Stimulated activated CD4-positive, alpha-beta T cell treated with anti-CD3 and anti-CD28 coated beads, Interleukin-2, amount 100 ng/mL, for 48 hours (primary cell): ENCODE measurements around the gene CLHC1.
"Not testable (repeated sequence)": the region's sequence is repeated elsewhere in the genome, so short reads cannot be mapped to it uniquely, and the experiment has no call there.

ENCODE experiments used
- DNase-seq, 2 donors: peaks; one replicate each; pipeline ENCODE4 v3.0.0-alpha.2; 2020

The CLHC1 gene

DNA sequence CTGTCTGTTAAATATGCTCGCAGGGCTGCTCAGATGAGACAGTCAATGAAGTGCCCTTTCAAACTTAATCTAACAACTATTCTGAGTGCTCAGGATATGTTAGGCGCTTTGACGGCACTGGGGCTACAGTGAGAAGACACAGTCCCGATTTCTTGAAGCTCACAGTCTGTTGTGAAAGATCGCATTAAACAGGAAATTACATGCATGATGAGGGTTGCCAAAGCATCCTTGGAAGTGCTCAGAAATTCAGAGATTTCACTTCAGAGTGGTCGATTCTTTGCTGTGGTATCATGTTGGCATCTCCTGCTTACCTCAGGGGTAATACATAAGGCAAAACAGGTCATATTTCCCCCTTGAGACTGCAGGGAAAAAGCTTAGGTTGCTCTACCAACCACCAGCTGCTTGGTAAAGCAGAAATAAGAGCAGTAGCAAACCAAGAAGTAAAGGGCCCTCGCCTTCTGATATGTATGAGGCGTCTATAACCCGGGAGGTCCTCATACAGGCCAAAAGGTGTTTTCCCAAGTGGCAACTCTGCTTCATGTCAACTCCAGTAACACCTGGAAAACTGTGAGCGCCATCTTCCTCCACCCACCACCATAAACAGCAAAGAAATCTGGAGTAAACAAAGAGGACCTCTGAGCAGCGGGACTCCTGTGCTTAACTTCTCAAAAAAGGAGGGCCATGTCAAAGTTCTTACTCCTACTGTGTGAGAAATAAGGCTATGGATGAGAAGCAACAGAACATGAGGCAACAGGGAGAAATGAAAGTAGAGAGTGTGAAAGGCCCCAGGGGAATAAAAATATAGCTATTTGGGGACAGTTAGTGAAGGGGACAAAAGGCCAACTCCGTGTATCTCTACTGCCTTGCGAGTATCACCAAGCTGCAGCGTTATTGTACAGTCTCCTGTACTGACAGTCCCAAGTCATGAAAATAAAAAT lies 79.3 kb downstream of the CLHC1 start:
- no peak for DNase-seq

DNA sequence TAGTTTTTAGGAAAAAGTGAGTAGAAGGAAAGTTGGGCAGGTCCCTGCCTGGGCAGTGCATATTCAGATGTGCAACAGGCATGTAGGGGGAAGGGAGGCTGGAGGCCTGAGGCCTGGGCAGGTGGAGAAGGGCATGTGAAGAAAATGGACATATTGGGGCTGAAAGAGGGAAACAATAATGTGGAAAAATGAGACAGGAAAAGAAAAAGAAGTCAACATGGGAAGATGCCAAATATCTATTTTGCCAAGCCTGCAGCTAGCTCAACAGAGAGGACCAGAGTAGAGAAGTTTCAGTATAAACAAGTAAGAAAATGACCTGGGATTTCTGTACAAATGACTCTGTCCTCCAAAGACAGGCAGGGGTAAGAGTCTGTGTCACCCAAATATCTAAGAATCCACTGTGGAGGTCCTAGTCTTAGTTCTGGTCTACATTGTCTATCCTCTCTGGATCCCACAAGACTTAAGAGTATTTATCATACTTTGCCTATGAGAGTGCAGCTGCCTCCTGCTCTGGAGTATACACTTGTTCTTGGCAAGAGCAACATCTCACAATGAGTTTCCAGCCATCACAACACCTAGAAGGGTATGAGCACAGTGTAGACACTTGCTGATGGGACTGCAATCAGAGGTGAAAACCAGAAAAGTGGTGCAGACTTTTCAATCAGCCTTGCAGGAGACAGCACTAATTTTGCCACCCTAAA lies 80.2 kb downstream of the CLHC1 start:
- DNase-seq: no peak

DNA sequence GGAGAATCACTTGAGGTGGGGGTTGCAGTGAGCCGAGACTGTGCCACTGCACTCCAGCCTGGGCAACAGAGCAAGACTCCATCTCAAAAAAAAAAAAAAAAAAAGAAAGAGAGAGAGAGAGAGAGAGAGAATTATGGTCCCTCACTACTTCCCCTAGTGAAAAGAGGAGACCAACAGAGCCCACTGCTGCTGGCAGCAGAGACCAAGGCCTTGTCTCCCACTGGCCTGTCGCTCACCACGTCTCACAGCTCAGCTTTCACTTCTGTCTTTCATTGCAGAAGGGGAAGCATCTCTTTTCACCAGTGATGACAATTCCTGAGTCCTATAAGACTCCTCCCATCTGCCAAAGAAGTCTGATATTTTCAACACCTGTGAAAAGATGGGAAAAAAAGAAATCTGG lies 81.3 kb downstream of the CLHC1 start:
- no peak for DNase-seq

DNA sequence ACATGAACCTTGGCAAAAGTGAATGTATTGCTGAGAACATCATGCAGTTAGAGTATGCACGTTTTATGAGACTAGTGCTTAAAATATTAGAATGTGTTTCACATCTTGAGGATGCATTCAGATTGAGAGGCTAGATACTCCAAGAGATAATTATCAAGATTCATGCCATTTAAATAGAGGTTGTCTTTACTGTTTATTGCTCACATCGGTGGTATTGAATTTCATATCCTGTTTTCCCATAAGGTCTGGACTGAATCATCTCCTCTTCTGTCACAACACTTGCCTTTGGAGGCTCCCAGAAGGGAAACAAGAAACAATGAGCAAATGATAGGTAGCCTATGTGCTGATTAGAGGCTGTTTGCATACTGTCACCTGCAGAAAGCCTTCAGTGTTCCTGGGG lies 83.8 kb downstream of the CLHC1 start:
- no peak for DNase-seq

DNA sequence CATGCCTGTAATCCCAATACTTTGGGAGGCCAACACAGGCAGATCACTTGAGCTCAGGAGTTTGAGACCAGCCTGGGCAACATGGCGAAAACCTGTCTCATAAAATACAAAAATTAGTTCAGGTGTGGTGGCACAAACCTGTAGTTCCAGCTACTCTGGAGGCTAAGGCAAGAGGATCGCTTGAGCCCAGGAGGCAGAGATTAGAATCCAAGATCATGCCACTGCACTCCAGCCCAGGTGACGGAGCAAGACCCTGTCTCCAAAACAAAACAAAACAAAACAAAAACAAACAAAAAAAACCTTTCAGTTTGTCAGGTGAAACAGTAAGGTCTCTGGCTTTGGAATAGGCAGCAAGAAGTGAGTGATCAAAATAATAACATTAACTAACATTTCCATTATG lies 84.6 kb downstream of the CLHC1 start:
- no peak for DNase-seq

DNA sequence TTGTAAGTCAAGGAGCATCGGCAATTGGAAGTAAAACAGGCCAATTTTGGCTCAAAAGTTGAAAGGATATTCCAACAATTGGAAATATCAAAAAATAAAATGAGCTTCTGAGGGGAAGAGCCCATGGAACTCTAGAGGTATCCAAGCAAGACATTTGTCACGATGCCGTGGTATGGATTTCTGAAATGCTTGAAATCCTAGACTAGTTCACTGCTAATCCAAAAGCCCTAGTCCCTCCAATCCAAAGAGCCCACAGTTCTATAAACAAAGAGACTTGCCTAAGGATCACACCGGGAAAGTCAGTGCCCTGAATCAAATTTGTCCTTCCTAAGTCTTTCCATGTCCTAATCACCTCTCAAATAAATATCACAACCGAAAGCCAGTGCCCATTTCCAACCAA lies 85.1 kb downstream of the CLHC1 start:
- DNase-seq: no peak

DNA sequence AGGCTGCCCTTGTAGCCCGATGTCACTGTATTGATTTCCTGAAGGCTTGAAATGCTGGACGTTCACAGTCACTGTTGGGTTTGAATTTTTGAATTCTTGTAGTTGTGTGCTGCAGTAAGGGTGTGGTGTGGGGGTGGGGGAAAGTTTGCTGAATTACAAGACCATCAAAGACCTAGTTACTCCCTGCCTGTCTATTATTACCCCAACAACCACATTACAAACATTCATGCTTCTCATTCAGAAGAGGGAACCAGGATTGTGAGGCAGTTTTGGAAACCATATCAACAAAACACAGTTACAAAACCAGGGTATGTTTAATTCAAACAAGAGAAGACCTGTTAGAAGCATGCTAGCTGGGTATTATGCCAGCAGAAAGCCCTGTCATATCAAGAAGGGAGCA lies 85.8 kb downstream of the CLHC1 start:
- no peak for DNase-seq

DNA sequence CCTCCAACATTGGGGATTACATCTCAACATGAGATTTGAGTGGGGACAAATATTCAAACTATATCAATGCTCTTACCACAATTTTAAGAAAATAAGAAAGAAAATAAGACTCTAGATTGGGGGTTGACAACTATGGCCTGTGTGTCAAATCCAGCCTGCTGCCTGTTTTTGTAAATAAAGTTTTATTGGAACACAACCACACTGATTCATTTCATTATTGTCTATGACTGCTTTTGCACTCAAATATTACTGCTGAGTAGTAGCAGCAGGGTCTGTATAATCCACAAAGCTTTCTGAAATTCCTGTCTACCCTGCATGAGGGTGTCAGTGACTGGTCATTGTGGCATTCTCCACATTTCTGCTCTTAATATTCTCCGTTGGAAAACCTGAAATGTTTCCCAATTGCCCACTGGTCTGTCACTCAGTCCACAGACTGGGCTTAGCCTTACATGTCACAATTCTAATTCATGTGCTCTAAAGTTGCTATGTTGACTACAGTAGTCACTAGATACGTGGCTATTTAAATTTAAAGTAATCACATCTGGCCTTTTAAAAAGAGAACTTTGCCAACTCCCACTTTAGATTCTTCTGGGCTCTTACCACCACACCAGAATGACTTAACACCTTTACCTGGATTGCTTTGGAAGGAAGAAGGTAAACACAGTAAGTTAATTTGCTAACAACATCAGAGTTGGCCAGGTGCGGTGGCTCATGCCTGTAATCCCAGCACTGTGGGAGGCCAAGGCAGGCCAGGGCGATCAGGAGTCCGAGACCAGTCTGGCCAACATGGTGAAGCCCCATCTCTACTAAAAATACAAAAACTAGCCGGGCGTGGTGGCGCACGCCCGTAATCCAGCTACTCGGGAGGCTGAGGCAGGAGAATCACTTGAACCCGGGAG lies 86.9 kb downstream of the CLHC1 start:
- DNase-seq: no peak

DNA sequence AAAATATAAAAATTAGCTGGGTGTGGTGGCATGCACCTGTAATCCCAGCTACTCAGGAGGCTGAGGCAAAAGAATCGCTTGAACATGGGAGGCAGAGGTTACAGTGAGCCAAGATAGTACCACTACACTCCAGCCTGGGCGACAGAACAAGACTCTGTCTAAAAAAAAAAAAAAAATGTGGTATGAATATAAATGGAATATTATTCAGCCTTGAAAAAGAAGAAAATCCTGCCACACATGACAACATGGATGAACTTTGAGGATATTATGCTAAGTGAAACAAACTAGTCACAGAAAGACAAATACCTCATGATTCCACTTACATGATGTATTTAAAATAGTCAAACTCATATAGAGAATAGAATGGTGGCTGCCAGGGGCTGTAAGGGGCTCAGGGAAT lies 88.4 kb downstream of the CLHC1 start:
- DNase-seq: not testable (repeated sequence)

DNA sequence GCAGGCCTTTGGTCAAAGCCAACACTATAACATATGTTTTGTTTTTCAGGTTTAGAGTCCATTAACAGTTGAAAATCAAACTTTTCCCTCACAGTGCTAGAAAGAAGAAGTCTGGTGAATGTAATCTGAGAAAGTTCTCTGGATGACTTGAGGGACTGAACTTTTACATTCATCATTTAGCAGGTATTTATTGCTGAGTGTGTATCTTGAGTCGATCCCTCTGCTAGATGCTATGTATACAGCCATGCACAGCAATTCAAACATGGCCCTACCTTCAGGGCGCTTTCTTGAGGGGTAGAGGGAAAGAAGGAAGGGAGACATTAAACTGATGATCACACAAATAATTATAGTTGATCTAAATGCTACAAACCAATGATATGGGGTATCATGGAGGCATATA lies 89.6 kb downstream of the CLHC1 start:
- DNase-seq: no peak

DNA sequence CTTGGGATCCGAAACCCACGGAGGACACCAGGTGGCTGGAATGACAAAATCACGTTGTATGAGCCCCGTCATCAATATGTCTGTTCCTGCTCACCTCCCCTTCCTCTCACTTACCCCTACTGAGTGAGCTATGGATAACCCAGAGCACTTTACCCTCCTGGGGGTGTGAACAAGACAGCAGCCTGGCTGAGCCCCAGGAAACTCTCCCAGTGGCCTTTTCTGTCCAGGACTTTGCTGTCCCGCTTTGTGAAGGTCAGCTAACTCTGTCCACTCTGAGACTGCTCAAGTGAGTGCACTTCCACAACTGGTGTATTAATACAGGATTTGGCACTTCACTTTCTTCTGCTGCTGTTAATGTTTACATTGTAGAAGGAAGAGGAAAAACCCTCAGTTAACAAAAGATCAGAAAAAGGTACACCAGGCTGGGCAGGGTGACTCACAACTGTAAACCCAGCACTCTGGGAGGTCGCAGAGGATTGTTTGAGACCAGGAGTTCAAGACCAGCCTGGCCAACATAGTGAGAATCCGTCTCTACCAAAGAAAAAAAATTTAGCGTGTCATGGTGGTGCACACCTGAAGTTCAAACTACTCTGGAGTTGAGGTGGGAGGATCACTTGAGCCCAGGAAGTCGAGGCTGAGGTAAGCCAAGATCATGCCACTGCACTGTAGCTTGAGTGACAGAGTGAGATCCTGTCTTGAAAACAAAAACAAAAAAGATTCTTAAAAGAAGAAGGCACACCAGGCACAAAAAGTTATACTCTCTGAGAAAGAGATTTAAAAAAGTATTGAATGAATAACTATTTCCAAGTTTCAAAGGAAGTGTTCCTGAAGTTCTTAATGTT lies 90.3 kb downstream of the CLHC1 start:
- DNase-seq: no peak

DNA sequence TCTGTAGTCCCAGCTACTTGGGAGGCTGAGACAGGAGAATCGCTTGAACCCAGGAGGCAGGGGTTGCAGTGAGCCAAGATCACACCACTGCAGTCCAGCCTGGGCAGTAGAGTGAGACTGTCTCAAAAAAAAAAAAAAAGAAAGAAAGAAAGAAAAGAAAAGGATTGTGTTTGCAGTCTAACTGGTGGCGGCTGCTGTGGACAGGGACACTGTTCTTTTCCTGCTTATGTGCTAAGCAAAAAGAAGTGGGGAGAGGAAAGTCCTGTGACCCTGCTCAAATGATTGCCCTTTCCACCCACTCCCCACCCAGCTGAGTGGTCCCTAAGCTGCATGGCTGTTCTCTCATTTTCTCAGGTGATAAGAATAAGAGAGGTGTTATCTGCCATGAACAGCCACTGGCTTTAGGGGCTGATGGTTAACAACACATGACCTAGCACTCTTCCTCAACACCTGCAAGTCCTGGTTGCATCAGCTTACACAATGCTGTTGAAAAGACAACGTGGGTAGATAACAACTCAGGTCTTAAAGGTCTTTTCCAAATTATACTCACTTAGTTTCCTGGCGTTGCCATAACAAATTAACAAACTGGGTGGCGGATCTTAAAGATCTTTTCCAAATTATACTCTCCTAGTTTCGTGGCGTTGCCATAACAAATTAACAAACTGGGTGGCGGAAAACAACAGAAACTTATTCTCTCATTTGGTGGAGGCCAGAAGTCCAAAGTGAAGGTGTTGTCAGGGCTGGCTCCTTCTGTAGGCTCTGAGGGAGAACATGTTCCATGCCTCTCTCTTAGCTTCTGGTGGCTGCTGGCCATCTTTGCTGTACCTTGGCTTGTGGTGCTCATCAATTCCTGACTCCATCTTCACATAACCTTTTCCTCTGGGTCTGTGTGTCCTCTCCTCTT lies 91.5 kb downstream of the CLHC1 start:
- no peak for DNase-seq

DNA sequence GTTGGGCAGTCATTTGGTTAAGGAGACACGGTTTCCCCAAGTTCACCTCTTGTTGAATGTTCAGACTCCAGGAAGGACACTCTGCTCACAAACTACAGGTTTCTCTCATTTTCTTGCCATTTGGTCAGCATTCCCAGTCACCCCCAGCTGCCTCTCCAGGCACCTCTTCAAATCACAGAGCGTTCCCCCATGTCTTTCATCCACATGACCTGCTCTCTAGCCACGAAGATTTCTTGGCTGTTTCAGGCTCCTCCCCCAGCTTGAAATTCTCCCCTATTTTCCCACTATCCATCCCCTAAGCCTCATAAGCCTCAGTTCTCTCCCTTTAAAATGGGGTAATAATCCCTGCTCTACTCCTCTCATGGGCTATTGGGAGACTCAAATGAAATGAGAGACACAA lies 92.8 kb downstream of the CLHC1 start:
- no peak for DNase-seq

DNA sequence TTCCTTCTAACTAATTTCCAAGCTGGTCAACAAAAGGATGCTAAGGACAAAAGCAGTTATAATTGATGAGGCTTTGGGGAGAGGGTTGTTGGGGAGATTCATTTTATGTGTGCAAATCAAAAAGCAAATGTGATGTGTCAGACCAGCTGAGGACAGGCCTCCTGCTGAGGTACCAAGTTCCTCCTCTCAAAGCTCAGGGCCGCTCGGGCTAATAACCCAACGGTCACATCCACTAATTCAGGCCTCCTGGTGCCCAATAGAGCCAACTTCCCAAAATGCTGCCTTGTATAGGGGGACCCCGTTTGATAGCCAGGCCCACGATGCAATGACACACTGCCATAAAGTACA lies 93.2 kb downstream of the CLHC1 start:
- DNase-seq: no peak

DNA sequence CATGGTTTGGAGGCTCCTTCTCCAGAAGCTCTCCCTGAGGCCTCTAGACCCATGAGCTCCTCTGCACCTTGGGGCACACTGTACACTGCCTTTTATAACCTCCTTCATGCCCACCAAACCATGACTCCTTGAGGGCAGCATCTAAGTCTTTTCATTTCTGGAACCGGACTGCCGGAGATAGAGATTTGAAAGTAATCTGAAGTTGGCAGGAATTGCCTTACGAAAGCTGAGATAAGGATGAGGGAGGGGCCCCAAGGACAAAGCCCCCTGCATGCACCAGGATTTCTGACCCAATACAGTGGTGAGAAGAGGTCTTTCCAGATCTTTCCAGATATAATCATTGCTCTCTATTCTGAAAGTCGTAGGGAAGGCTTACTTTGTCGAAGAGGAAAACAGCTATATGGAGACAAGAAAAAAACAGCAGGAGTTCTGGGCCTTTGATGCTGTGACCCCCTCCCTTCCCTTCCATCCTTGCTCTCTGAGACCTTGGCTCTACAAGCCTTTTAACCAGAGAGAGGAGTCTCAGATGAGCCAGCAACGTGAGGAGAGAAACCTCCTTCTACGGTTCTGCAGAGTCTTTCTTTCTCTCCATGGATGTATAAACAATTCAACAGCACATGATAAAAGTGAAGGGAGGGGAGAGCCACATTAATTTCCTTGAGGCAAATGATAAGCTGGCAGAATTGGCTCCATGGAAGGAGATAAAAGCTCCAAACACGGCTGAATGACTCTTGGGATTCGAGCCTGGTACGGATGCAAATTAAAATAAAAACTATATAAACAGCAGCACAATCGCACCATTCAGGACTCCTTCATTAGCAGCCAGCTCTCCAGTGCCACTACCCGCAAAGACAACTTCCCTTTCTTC lies 93.8 kb downstream of the CLHC1 start:
- no peak for DNase-seq

DNA sequence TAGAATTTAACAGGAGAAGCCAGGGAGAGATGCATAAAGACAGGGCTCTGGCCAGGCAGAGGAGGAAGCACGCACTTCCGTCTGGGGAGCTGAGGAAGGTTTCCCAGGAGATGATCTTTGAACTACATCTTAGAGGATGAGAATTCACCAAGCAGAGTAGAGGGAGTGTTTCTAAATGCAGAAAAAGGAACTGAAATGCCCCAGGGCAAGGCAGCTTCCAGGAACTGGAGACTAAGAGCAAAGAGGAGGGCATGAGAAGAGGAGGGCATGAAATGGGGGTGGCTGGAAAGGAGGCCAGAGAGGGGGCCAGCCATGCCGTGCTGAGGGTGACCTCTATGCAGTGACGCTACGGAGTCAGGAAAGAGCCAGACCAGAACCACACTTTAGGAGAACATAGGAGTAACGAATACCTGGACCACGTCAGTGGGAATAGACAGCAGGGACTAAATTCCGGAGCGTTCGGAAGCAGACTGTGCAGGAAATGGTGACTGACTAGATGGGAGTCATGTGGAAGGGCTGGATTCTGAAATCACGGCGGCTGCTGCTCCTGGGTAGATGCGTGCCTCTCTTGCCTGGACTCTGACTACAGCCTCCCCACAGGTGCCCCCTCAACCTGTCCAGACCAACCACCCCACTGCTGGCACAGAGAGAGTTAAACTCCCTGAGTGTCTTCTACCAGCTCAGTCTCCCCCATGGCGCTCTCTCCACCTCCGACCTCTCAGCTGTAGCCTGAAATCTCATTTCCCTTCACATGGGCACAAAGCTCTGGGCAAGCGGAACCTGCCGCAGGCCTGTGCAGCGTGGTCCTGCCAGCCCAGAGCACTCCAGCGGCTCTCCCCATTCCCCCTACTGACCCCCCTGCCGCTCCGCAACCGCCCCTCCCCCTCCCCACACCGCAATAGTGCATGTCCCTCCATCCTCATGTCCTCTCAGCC lies 94.8 kb downstream of the CLHC1 start:
- DNase-seq: no peak

DNA sequence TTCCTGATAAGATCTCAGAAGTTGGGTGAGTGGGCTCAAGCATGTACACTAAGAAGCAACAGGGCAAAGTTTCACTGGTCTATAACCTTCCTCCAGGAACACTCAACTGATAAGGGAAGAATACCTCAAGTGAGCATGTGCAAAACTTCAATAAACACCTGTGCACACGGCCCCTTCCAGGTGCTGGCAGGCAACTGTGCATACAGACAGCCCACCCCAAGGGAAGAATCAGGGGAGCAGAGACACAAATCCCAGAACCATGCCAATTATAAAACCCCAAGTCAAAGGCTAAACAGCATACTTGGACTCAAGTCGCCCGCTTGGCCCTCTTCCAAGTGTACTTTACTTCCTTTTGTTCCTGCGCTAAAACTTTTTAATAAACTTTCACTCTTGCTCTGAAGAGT lies 96.0 kb downstream of the CLHC1 start:
- no peak for DNase-seq

DNA sequence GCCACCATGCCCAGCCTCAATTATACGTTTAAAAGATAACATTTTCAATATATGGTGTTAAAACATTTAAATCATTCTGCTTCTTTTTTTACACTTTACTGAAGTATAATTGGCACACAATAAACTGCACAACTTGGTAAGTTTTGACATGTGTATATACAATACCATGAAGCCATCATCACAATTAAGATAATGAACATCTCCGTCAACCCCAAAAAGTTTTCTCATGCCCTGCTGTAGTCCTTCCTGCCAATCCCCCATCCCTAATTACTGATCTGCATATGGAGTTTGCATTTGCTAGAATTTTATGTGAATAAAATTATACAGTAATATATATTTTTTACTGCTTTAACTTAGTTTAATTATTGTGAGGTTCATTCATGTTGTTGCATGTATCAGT lies 96.6 kb downstream of the CLHC1 start:
- no peak for DNase-seq

DNA sequence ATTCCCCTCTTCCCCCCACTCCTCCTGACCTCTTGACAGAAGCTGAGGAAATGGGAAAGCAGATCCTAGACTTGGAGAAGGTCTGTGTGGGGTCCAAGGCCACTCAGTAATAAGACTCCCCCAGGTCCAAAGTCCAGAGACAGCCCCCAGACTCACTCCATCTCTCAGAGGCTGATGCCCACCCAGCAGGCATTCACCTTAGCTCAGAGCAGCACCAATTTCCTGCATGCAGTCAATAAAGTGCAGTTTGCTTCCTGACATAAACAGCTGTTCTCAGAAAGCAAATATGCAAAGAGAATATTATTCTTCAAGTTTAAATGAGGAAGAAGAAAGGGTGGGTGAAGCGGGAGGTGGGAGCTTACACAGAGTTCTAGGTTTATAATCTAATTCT lies 97.8 kb downstream of the CLHC1 start:
- peak in 1 of 2 donors; percentile 6 for DNase-seq
